Activated naive CD8-positive, alpha-beta T cell treated with anti-CD3 and anti-CD28 coated beads for 36 hours (primary cell): ENCODE data around the gene SORCS1. TPM values are rescaled to one million over a fixed set of nuclear protein-coding genes. Genes with fewer than 3 reads are reported as not detected.

ENCODE experiments used
- DNase-seq: peaks from one replicate; pipeline ENCODE4 v3.0.0; 2021
- H3K27ac Mint-ChIP-seq: one replicate; pipeline ENCODE4 v1.8.0; 2022; ENCODE audit warnings: mild to moderate bottlenecking, moderate library complexity, mixed read lengths
- H3K27me3 Mint-ChIP-seq: one replicate; pipeline ENCODE4 v1.8.0; 2022; ENCODE audit warnings: mild to moderate bottlenecking, mixed read lengths
- H3K36me3 Mint-ChIP-seq: one replicate; pipeline ENCODE4 v1.8.0; 2021; ENCODE audit warnings: mild to moderate bottlenecking, mixed read lengths
- H3K4me1 Mint-ChIP-seq: one replicate; pipeline ENCODE4 v1.8.0; 2021; ENCODE audit warnings: mixed read lengths
- H3K4me3 Mint-ChIP-seq: one replicate; pipeline ENCODE4 v1.8.0; 2022; ENCODE audit warnings: mild to moderate bottlenecking, moderate library complexity, mixed read lengths
- H3K9me3 Mint-ChIP-seq: one replicate; pipeline ENCODE4 v1.8.0; 2022; ENCODE audit warnings: mixed read lengths
- total RNA-seq, 2 experiments: library from RNA; stranded (reverse); gene quantifications; one replicate each; pipeline ENCODE4 v1.2.3, GENCODE V29; 2021

The SORCS1 gene
- total RNA-seq, 2 experiments from 2014 or later = not detected

GRCh38 chr10:106548832-106549231 is 615.7 kb downstream of the SORCS1 start:
- H3K27ac Mint-ChIP-seq = no peak overlapping the region
- H3K36me3 Mint-ChIP-seq = no peaks in the 10 kb centered on the region
- no peaks in the 10 kb centered on the region for H3K27me3 Mint-ChIP-seq
- no peaks in the 10 kb centered on the region for H3K4me1 Mint-ChIP-seq
- no peak overlapping the region for H3K4me3 Mint-ChIP-seq
- no peaks in the 10 kb centered on the region for H3K9me3 Mint-ChIP-seq
- DNase-seq = no peak

GRCh38 chr10:106547047-106547635 is 617.4 kb downstream of the SORCS1 start:
- H3K4me1 Mint-ChIP-seq = no peaks in the 10 kb centered on the region
- no peak overlapping the region for H3K4me3 Mint-ChIP-seq
- H3K9me3 Mint-ChIP-seq = no peaks in the 10 kb centered on the region
- no peak overlapping the region for H3K27ac Mint-ChIP-seq
- no peaks in the 10 kb centered on the region for H3K36me3 Mint-ChIP-seq
- DNase-seq = no peak
- H3K27me3 Mint-ChIP-seq = no peaks in the 10 kb centered on the region

- no peaks in the 10 kb centered on the region for H3K4me1 Mint-ChIP-seq
- DNase-seq = no peak
- no peak overlapping the region for H3K4me3 Mint-ChIP-seq
- no peak overlapping the region for H3K27ac Mint-ChIP-seq
- H3K36me3 Mint-ChIP-seq = no peaks in the 10 kb centered on the region
- no peaks in the 10 kb centered on the region for H3K27me3 Mint-ChIP-seq
- H3K9me3 Mint-ChIP-seq = no peaks in the 10 kb centered on the region
Measured at GRCh38 chr10:106542461-106542860, 622.0 kb downstream of the SORCS1 start.

- Mint-ChIP-seq H3K9me3 (no peaks in the 10 kb centered on the region), H3K4me1 (no peaks in the 10 kb centered on the region), H3K27ac (no peak overlapping the region), H3K27me3 (no peaks in the 10 kb centered on the region), H3K4me3 (no peak overlapping the region), H3K36me3 (no peaks in the 10 kb centered on the region)
- no peak for DNase-seq
Measured at GRCh38 chr10:106540645-106541044, 623.9 kb downstream of the SORCS1 start.

GRCh38 chr10:106537866-106538265 is 626.6 kb downstream of the SORCS1 start:
- Mint-ChIP-seq H3K9me3 (no peaks in the 10 kb centered on the region), H3K27ac (no peak overlapping the region), H3K4me1 (no peaks in the 10 kb centered on the region), H3K36me3 (no peaks in the 10 kb centered on the region), H3K27me3 (no peaks in the 10 kb centered on the region), H3K4me3 (no peak overlapping the region)
- DNase-seq = no peak

- no peak overlapping the region for H3K4me3 Mint-ChIP-seq
- H3K9me3 Mint-ChIP-seq = no peaks in the 10 kb centered on the region
- H3K27ac Mint-ChIP-seq = no peak overlapping the region
- no peaks in the 10 kb centered on the region for H3K36me3 Mint-ChIP-seq
- H3K4me1 Mint-ChIP-seq = no peaks in the 10 kb centered on the region
- H3K27me3 Mint-ChIP-seq = no peaks in the 10 kb centered on the region
- no peak for DNase-seq
Measured at GRCh38 chr10:106535304-106535953, 629.1 kb downstream of the SORCS1 start.

GRCh38 chr10:106534441-106534840 is 630.1 kb downstream of the SORCS1 start:
- H3K27ac Mint-ChIP-seq = no peak overlapping the region
- H3K4me3 Mint-ChIP-seq = no peak overlapping the region
- H3K36me3 Mint-ChIP-seq = no peaks in the 10 kb centered on the region
- no peak for DNase-seq
- H3K4me1 Mint-ChIP-seq = no peaks in the 10 kb centered on the region
- H3K27me3 Mint-ChIP-seq = no peaks in the 10 kb centered on the region
- H3K9me3 Mint-ChIP-seq = no peaks in the 10 kb centered on the region

- Mint-ChIP-seq H3K27ac (no peak overlapping the region), H3K27me3 (no peaks in the 10 kb centered on the region), H3K9me3 (peaks cover 1% of the 10 kb centered on the region), H3K4me1 (no peaks in the 10 kb centered on the region), H3K4me3 (no peak overlapping the region), H3K36me3 (no peaks in the 10 kb centered on the region)
- no peak for DNase-seq
Measured at GRCh38 chr10:106528702-106529101, 635.8 kb downstream of the SORCS1 start.

GRCh38 chr10:106525835-106526234 is 638.7 kb downstream of the SORCS1 start:
- H3K4me3 Mint-ChIP-seq = no peak overlapping the region
- H3K27me3 Mint-ChIP-seq = no peaks in the 10 kb centered on the region
- H3K4me1 Mint-ChIP-seq = no peaks in the 10 kb centered on the region
- peaks cover 1% of the 10 kb centered on the region for H3K9me3 Mint-ChIP-seq
- no peak overlapping the region for H3K27ac Mint-ChIP-seq
- no peaks in the 10 kb centered on the region for H3K36me3 Mint-ChIP-seq
- no peak for DNase-seq
